Breast epithelium (tissue), 4 donors: ENCODE data around the gene ANKS1B. TPM values are rescaled to one million over a fixed set of nuclear protein-coding genes. Genes with fewer than 3 reads are reported as not detected.

Experiments
- DNase-seq, 2 donors: peaks; one replicate each; pipeline ENCODE4 v3.0.0-alpha.2; 2019; ENCODE audit warnings: low spot score in 2 of 2
- H3K27ac ChIP-seq, 2 donors: fragments of 200-600 bp; sonication (generic) in 1 of 2; one replicate each; pipeline ENCODE4 v1.5.1; 2016 to 2019; ENCODE audit warnings: mild to moderate bottlenecking in 1 of 2
- H3K27me3 ChIP-seq, 2 donors: fragments of 200-600 bp; sonication (generic) in 1 of 2; one replicate each; pipeline versions ENCODE4 v1.5.1 to v1.6.0; 2017 to 2019; ENCODE audit warnings: control low read depth in 1 of 2, mild to moderate bottlenecking in 1 of 2
- H3K36me3 ChIP-seq: fragments of 200-600 bp; one replicate; pipeline ENCODE4 v1.5.1; 2019
- H3K4me1 ChIP-seq, 2 donors: fragments of 200-600 bp; sonication (generic); one replicate each; pipeline ENCODE4 v1.5.1; 2016 to 2019; ENCODE audit warnings: control low read depth in 1 of 2
- H3K4me3 ChIP-seq, 3 donors: fragments of 200-600 bp; sonication (generic); 1 replicate in 2 of 3; 2 replicates in 1 of 3; pipeline ENCODE4 v1.5.1; 2016 to 2019; ENCODE audit warnings: mild to moderate bottlenecking in 3 of 3, moderate library complexity in 2 of 3
- H3K9me3 ChIP-seq, 2 donors: fragments of 200-600 bp; sonication (generic) in 1 of 2; one replicate each; pipeline ENCODE4 v1.5.1; 2016 to 2019; ENCODE audit warnings: control low read depth in 1 of 2
- POLR2A ChIP-seq: fragments of 450-650 bp; IDR thresholded peaks from one replicate; pipeline ENCODE4 v1.6.1; 2016; ENCODE audit warnings: antibody characterized with exemption, mild to moderate bottlenecking, moderate library complexity
- POLR2AphosphoS5 ChIP-seq, 3 donors: sonication (generic); formaldehyde crosslinking; IDR thresholded peaks; one replicate each; pipeline ENCODE4 v1.6.1; 2017; ENCODE audit warnings: antibody characterized with exemption in 3 of 3
- intact Hi-C: fragments of 100-400 bp; cut with DNase I; formaldehyde crosslinking; loops from one replicate; pipeline ENCODE4 v1.15.1; 2023; ENCODE audit warnings: low total_unique reads
- total RNA-seq, 3 donors: library from RNA; depleted of rRNA; stranded (reverse); fragments of >200 nt; gene quantifications; one replicate each; pipeline ENCODE4 v1.1.0, GENCODE V29; 2016
- TF ChIP-seq, protein P1 (sequence below), 3 donors: fragments of 450-650 bp; IDR thresholded peaks; one replicate each; pipeline ENCODE4 v1.5.1; 2016 to 2017; ENCODE audit warnings: antibody characterized with exemption in 3 of 3, mild to moderate bottlenecking in 3 of 3, moderate library complexity in 3 of 3

ANKS1B gene
- total RNA-seq, 3 donors from 2014 or later: 16.6 to 115 (median 32.4) TPM

GRCh38 chr12:99746538-99746937 is 238.2 kb downstream of the ANKS1B start:
- TF ChIP-seq POLR2AphosphoS5 (IDR thresholded peaks at IDR 0.05): no peak
- TF ChIP-seq, protein P1, sequence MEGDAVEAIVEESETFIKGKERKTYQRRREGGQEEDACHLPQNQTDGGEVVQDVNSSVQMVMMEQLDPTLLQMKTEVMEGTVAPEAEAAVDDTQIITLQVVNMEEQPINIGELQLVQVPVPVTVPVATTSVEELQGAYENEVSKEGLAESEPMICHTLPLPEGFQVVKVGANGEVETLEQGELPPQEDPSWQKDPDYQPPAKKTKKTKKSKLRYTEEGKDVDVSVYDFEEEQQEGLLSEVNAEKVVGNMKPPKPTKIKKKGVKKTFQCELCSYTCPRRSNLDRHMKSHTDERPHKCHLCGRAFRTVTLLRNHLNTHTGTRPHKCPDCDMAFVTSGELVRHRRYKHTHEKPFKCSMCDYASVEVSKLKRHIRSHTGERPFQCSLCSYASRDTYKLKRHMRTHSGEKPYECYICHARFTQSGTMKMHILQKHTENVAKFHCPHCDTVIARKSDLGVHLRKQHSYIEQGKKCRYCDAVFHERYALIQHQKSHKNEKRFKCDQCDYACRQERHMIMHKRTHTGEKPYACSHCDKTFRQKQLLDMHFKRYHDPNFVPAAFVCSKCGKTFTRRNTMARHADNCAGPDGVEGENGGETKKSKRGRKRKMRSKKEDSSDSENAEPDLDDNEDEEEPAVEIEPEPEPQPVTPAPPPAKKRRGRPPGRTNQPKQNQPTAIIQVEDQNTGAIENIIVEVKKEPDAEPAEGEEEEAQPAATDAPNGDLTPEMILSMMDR (IDR thresholded peaks at IDR 0.05): no peak
- no peak for TF ChIP-seq POLR2A
- no peaks in the 10 kb centered on the region for H3K27me3 ChIP-seq
- no peak overlapping the region for H3K27ac ChIP-seq

DNA sequence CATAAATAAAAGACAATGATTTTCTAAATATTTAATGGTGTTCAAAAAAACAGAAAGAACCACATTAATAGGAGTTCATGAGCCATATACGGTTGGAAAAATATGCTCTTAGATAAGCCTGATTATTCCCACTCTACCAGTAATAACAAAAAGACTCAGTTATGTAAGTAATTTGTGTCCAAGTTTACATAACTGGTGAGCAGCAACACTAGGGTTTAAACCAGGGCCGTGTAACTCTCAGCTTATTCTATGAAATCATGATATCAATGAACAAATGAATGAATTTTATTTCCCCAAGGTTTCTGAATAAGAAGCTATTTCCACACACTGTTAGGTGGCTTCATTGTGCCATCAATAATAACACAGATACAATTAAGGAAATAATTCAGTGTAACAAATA is 238.8 kb downstream of the ANKS1B start:
- TF ChIP-seq POLR2AphosphoS5 (IDR thresholded peaks at IDR 0.05) (no peak), POLR2A (no peak)
- TF ChIP-seq, protein P1 (IDR thresholded peaks at IDR 0.05): no peak
- no peak overlapping the region for H3K4me3 ChIP-seq
- intact Hi-C loops: no loop called here
- no peaks in the 10 kb centered on the region for H3K4me1 ChIP-seq
- H3K9me3 ChIP-seq: no peaks in the 10 kb centered on the region
- no peaks in the 10 kb centered on the region for H3K36me3 ChIP-seq
- DNase-seq: no peak
- H3K27ac ChIP-seq: no peak overlapping the region
- no peaks in the 10 kb centered on the region for H3K27me3 ChIP-seq

More at GRCh38 chr12:99746538-99746937, 238.2 kb downstream of the ANKS1B start:
- Histone ChIP-seq H3K36me3 (no peaks in the 10 kb centered on the region), H3K4me3 (no peak overlapping the region), H3K9me3 (no peaks in the 10 kb centered on the region), H3K4me1 (no peaks in the 10 kb centered on the region)
- intact Hi-C loops: no loop called here
- DNase-seq: no peak

GRCh38 chr12:99745121-99745520 is 239.6 kb downstream of the ANKS1B start:
- no peak for DNase-seq
- TF ChIP-seq POLR2A: no peak
- TF ChIP-seq POLR2AphosphoS5 (IDR thresholded peaks at IDR 0.05): no peak
- TF ChIP-seq, protein P1 (IDR thresholded peaks at IDR 0.05): no peak
- no peaks in the 10 kb centered on the region for H3K9me3 ChIP-seq
- H3K27ac ChIP-seq: no peak overlapping the region
- H3K4me3 ChIP-seq: no peak overlapping the region
- intact Hi-C loops: no loop called here
- H3K4me1 ChIP-seq: no peaks in the 10 kb centered on the region
- H3K27me3 ChIP-seq: no peaks in the 10 kb centered on the region
- H3K36me3 ChIP-seq: no peaks in the 10 kb centered on the region

DNA sequence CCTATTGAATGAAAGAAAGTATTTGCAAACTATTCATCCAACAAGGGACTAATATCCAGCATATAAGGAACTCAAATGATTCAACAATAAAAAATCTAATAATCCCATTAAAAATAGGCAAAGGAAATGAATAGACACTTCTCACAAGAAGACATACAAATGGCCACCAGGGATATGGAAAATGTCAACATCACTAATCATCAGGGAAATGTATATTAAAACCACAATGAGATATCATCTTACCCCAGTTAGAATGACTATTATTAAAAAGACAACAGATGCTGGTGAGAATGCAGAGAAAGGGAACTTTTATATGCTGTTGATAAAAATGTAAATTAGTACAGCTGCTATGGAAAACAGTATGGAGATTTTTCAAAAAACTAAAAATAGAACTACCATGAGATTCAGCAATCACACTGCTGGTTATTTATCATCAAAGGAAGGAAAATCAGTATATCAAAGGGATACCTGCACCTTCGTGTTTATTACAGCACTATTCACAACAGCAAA is 247.9 kb downstream of the ANKS1B start:
- no peaks in the 10 kb centered on the region for H3K4me1 ChIP-seq
- H3K4me3 ChIP-seq: no peak overlapping the region
- H3K9me3 ChIP-seq: no peaks in the 10 kb centered on the region
- TF ChIP-seq POLR2A (no peak), POLR2AphosphoS5 (IDR thresholded peaks at IDR 0.05) (no peak)
- TF ChIP-seq, protein P1 (IDR thresholded peaks at IDR 0.05): no peak
- no peak overlapping the region for H3K27ac ChIP-seq
- no peaks in the 10 kb centered on the region for H3K36me3 ChIP-seq
- DNase-seq: no peak
- H3K27me3 ChIP-seq: no peaks in the 10 kb centered on the region
- intact Hi-C loops: no loop called here

GRCh38 chr12:99732131-99732530 is 252.6 kb downstream of the ANKS1B start:
- Histone ChIP-seq H3K4me1 (no peaks in the 10 kb centered on the region), H3K27me3 (no peaks in the 10 kb centered on the region), H3K36me3 (no peaks in the 10 kb centered on the region), H3K27ac (no peak overlapping the region), H3K4me3 (no peak overlapping the region), H3K9me3 (peaks cover 0 to 5% of the 10 kb centered on the region in 2 donors)
- intact Hi-C loops: no loop called here
- TF ChIP-seq POLR2AphosphoS5 (IDR thresholded peaks at IDR 0.05) (no peak), POLR2A (no peak)
- TF ChIP-seq, protein P1 (IDR thresholded peaks at IDR 0.05): no peak
- DNase-seq: no peak
